ENCODE results near the gene CACNA1B. TPM values are rescaled to one million over a fixed set of nuclear protein-coding genes. Genes with fewer than 3 reads are reported as not detected.

Gene CACNA1B
- total RNA-seq, 1 donor from 2014 or later = under 0.01 TPM

- Histone ChIP-seq H3K9me3 (ENCODE audit: control insufficient read depth in 3 of 3, low read length in 3 of 3) (no peaks in the 10 kb centered on the region), H3K4me1 (ENCODE audit: control insufficient read depth in 3 of 3, insufficient read depth in 3 of 3, low read length in 3 of 3) (no peaks in the 10 kb centered on the region), H3K4me3 (ENCODE audit: low read length in 3 of 3) (no peak overlapping the region), H3K36me3 (ENCODE audit: control insufficient read depth in 3 of 3, insufficient read depth in 3 of 3, low read length in 3 of 3) (no peaks in the 10 kb centered on the region), H3K27ac (ENCODE audit: low read depth, low read length) (no peak overlapping the region), H3K9ac (ENCODE audit: low read depth in 1 of 3, low read length in 3 of 3) (no peak overlapping the region), H3K27me3 (ENCODE audit: control insufficient read depth in 3 of 3, insufficient read depth in 3 of 3, low read length in 3 of 3) (peaks cover 22 to 50% (median 42%) of the 10 kb centered on the region in 3 donors)
Observed at GRCh38 chr9:138049779-138050471, 172.3 kb downstream of the CACNA1B start.

GRCh38 chr9:138050472-138051330, 173.1 kb downstream of the CACNA1B start:
- Histone ChIP-seq H3K9me3 (ENCODE audit: control insufficient read depth in 3 of 3, low read length in 3 of 3) (no peaks in the 10 kb centered on the region), H3K4me1 (ENCODE audit: control insufficient read depth in 3 of 3, insufficient read depth in 3 of 3, low read length in 3 of 3) (no peaks in the 10 kb centered on the region), H3K27me3 (ENCODE audit: control insufficient read depth in 3 of 3, insufficient read depth in 3 of 3, low read length in 3 of 3) (peaks cover 16 to 47% (median 38%) of the 10 kb centered on the region in 3 donors), H3K4me3 (ENCODE audit: low read length in 3 of 3) (no peak overlapping the region), H3K36me3 (ENCODE audit: control insufficient read depth in 3 of 3, insufficient read depth in 3 of 3, low read length in 3 of 3) (no peaks in the 10 kb centered on the region), H3K9ac (ENCODE audit: low read depth in 1 of 3, low read length in 3 of 3) (no peak overlapping the region), H3K27ac (ENCODE audit: low read depth, low read length) (no peak overlapping the region)

- H3K27ac ChIP-seq (ENCODE audit: low read depth, low read length) = no peak overlapping the region
- H3K4me3 ChIP-seq (ENCODE audit: low read length in 3 of 3) = no peak overlapping the region
- H3K4me1 ChIP-seq (ENCODE audit: control insufficient read depth in 3 of 3, insufficient read depth in 3 of 3, low read length in 3 of 3) = no peaks in the 10 kb centered on the region
- H3K9ac ChIP-seq (ENCODE audit: low read depth in 1 of 3, low read length in 3 of 3) = no peak overlapping the region
- no peaks in the 10 kb centered on the region for H3K36me3 ChIP-seq (ENCODE audit: control insufficient read depth in 3 of 3, insufficient read depth in 3 of 3, low read length in 3 of 3)
- H3K9me3 ChIP-seq (ENCODE audit: control insufficient read depth in 3 of 3, low read length in 3 of 3) = no peaks in the 10 kb centered on the region
- peaks cover 11 to 40% (median 34%) of the 10 kb centered on the region in 3 donors for H3K27me3 ChIP-seq (ENCODE audit: control insufficient read depth in 3 of 3, insufficient read depth in 3 of 3, low read length in 3 of 3)
Observed at GRCh38 chr9:138051586-138052321, 174.2 kb downstream of the CACNA1B start.

- H3K9ac ChIP-seq (ENCODE audit: low read depth in 1 of 3, low read length in 3 of 3) = no peak overlapping the region
- H3K27me3 ChIP-seq (ENCODE audit: control insufficient read depth in 3 of 3, insufficient read depth in 3 of 3, low read length in 3 of 3) = peaks cover 11 to 40% (median 34%) of the 10 kb centered on the region in 3 donors
- H3K4me1 ChIP-seq (ENCODE audit: control insufficient read depth in 3 of 3, insufficient read depth in 3 of 3, low read length in 3 of 3) = no peaks in the 10 kb centered on the region
- H3K4me3 ChIP-seq (ENCODE audit: low read length in 3 of 3) = no peak overlapping the region
- no peak overlapping the region for H3K27ac ChIP-seq (ENCODE audit: low read depth, low read length)
- H3K36me3 ChIP-seq (ENCODE audit: control insufficient read depth in 3 of 3, insufficient read depth in 3 of 3, low read length in 3 of 3) = no peaks in the 10 kb centered on the region
- H3K9me3 ChIP-seq (ENCODE audit: control insufficient read depth in 3 of 3, low read length in 3 of 3) = no peaks in the 10 kb centered on the region
Observed at GRCh38 chr9:138052322-138052615, 174.7 kb downstream of the CACNA1B start.

- Histone ChIP-seq H3K27me3 (ENCODE audit: control insufficient read depth in 3 of 3, insufficient read depth in 3 of 3, low read length in 3 of 3) (peaks cover 11 to 40% (median 34%) of the 10 kb centered on the region in 3 donors), H3K9ac (ENCODE audit: low read depth in 1 of 3, low read length in 3 of 3) (no peak overlapping the region), H3K4me3 (ENCODE audit: low read length in 3 of 3) (no peak overlapping the region)
Observed at GRCh38 chr9:138052635-138053320, 175.2 kb downstream of the CACNA1B start.

GRCh38 chr9:138053321-138053868, 175.8 kb downstream of the CACNA1B start:
- H3K4me1 ChIP-seq (ENCODE audit: control insufficient read depth in 3 of 3, insufficient read depth in 3 of 3, low read length in 3 of 3) = no peaks in the 10 kb centered on the region
- no peaks in the 10 kb centered on the region for H3K9me3 ChIP-seq (ENCODE audit: control insufficient read depth in 3 of 3, low read length in 3 of 3)

More at GRCh38 chr9:138052635-138053320, 175.2 kb downstream of the CACNA1B start:
- Histone ChIP-seq H3K27ac (ENCODE audit: low read depth, low read length) (no peak overlapping the region), H3K4me1 (ENCODE audit: control insufficient read depth in 3 of 3, insufficient read depth in 3 of 3, low read length in 3 of 3) (no peaks in the 10 kb centered on the region), H3K9me3 (ENCODE audit: control insufficient read depth in 3 of 3, low read length in 3 of 3) (no peaks in the 10 kb centered on the region), H3K36me3 (ENCODE audit: control insufficient read depth in 3 of 3, insufficient read depth in 3 of 3, low read length in 3 of 3) (no peaks in the 10 kb centered on the region)

GRCh38 chr9:138053996-138054752, 176.6 kb downstream of the CACNA1B start:
- no peaks in the 10 kb centered on the region for H3K4me1 ChIP-seq (ENCODE audit: control insufficient read depth in 3 of 3, insufficient read depth in 3 of 3, low read length in 3 of 3)
- H3K9ac ChIP-seq (ENCODE audit: low read depth in 1 of 3, low read length in 3 of 3) = no peak overlapping the region
- no peaks in the 10 kb centered on the region for H3K9me3 ChIP-seq (ENCODE audit: control insufficient read depth in 3 of 3, low read length in 3 of 3)
- no peaks in the 10 kb centered on the region for H3K36me3 ChIP-seq (ENCODE audit: control insufficient read depth in 3 of 3, insufficient read depth in 3 of 3, low read length in 3 of 3)
- no peak overlapping the region for H3K27ac ChIP-seq (ENCODE audit: low read depth, low read length)
- H3K4me3 ChIP-seq (ENCODE audit: low read length in 3 of 3) = no peak overlapping the region
- H3K27me3 ChIP-seq (ENCODE audit: control insufficient read depth in 3 of 3, insufficient read depth in 3 of 3, low read length in 3 of 3) = peaks cover 8 to 40% (median 32%) of the 10 kb centered on the region in 3 donors

More at GRCh38 chr9:138053321-138053868, 175.8 kb downstream of the CACNA1B start:
- Histone ChIP-seq H3K9ac (ENCODE audit: low read depth in 1 of 3, low read length in 3 of 3) (no peak overlapping the region), H3K36me3 (ENCODE audit: control insufficient read depth in 3 of 3, insufficient read depth in 3 of 3, low read length in 3 of 3) (no peaks in the 10 kb centered on the region), H3K4me3 (ENCODE audit: low read length in 3 of 3) (no peak overlapping the region), H3K27ac (ENCODE audit: low read depth, low read length) (no peak overlapping the region), H3K27me3 (ENCODE audit: control insufficient read depth in 3 of 3, insufficient read depth in 3 of 3, low read length in 3 of 3) (peaks cover 11 to 40% (median 34%) of the 10 kb centered on the region in 3 donors)

- H3K4me1 ChIP-seq (ENCODE audit: control insufficient read depth in 3 of 3, insufficient read depth in 3 of 3, low read length in 3 of 3) = no peaks in the 10 kb centered on the region
- H3K27ac ChIP-seq (ENCODE audit: low read depth, low read length) = no peak overlapping the region
- H3K9me3 ChIP-seq (ENCODE audit: control insufficient read depth in 3 of 3, low read length in 3 of 3) = peaks cover 0 to 3% (median 0%) of the 10 kb centered on the region in 3 donors
- no peaks in the 10 kb centered on the region for H3K36me3 ChIP-seq (ENCODE audit: control insufficient read depth in 3 of 3, insufficient read depth in 3 of 3, low read length in 3 of 3)
- no peak overlapping the region for H3K9ac ChIP-seq (ENCODE audit: low read depth in 1 of 3, low read length in 3 of 3)
- peaks cover 6 to 22% (median 16%) of the 10 kb centered on the region in 3 donors for H3K27me3 ChIP-seq (ENCODE audit: control insufficient read depth in 3 of 3, insufficient read depth in 3 of 3, low read length in 3 of 3)
- no peak overlapping the region for H3K4me3 ChIP-seq (ENCODE audit: low read length in 3 of 3)
Observed at GRCh38 chr9:138057726-138058125, 180.1 kb downstream of the CACNA1B start.

- Histone ChIP-seq H3K27ac (ENCODE audit: low read depth, low read length) (no peak overlapping the region), H3K9ac (ENCODE audit: low read depth in 1 of 3, low read length in 3 of 3) (no peak overlapping the region), H3K9me3 (ENCODE audit: control insufficient read depth in 3 of 3, low read length in 3 of 3) (peaks cover 0 to 3% (median 0%) of the 10 kb centered on the region in 3 donors), H3K27me3 (ENCODE audit: control insufficient read depth in 3 of 3, insufficient read depth in 3 of 3, low read length in 3 of 3) (peaks cover 6 to 21% (median 16%) of the 10 kb centered on the region in 3 donors), H3K36me3 (ENCODE audit: control insufficient read depth in 3 of 3, insufficient read depth in 3 of 3, low read length in 3 of 3) (no peaks in the 10 kb centered on the region), H3K4me3 (ENCODE audit: low read length in 3 of 3) (no peak overlapping the region), H3K4me1 (ENCODE audit: control insufficient read depth in 3 of 3, insufficient read depth in 3 of 3, low read length in 3 of 3) (no peaks in the 10 kb centered on the region)
Observed at GRCh38 chr9:138058181-138058580, 180.6 kb downstream of the CACNA1B start.

Measured in skeletal muscle tissue (tissue), 4 donors.